ENCODE results near the gene MIGA2. TPM values are rescaled to one million over a fixed set of nuclear protein-coding genes. Genes with fewer than 3 reads are reported as not detected.
"Not testable (repeated sequence)": the region's sequence is repeated elsewhere in the genome, so short reads cannot be mapped to it uniquely, and the experiment has no call there.

MIGA2 gene
- polyA plus RNA-seq, 4 donors, result 21.3 to 127 (median 61.0) TPM

GRCh38 chr9:129002992-129003391 lies 33.4 kb upstream of the MIGA2 start:
- Histone ChIP-seq H3K27ac (ENCODE audit: low read depth in 1 of 3, low read length in 2 of 3) (no peak overlapping the region), H3K36me3 (ENCODE audit: control insufficient read depth in 3 of 3, insufficient read depth in 2 of 3, low read depth in 1 of 3, low read length in 3 of 3) (peaks cover 10 to 98% (median 20%) of the 10 kb centered on the region in 3 donors), H3K4me3 (ENCODE audit: low read depth in 1 of 3, low read length in 3 of 3) (no peak overlapping the region), H3K27me3 (ENCODE audit: control insufficient read depth in 3 of 3, insufficient read depth in 3 of 3, low read length in 3 of 3) (no peaks in the 10 kb centered on the region), H3K4me1 (ENCODE audit: control insufficient read depth in 3 of 3, insufficient read depth in 2 of 3, low read depth in 1 of 3, low read length in 2 of 3) (no peaks in the 10 kb centered on the region), H3K9me3 (ENCODE audit: control insufficient read depth in 2 of 2, insufficient read depth in 1 of 2, low read depth in 1 of 2, low read length in 1 of 2) (no peaks in the 10 kb centered on the region)
- FAIRE-seq (no peak), DNase-seq (no peak)
- 95 to 98% (median 97%) methylated on average over 9 of the region's 9 CpGs for WGBS, 3 donors

- not testable (repeated sequence) for H3K9me3 ChIP-seq (ENCODE audit: control insufficient read depth in 2 of 2, insufficient read depth in 1 of 2, low read depth in 1 of 2, low read length in 1 of 2); H3K27me3 ChIP-seq (ENCODE audit: control insufficient read depth in 3 of 3, insufficient read depth in 3 of 3, low read length in 3 of 3); H3K4me3 ChIP-seq (ENCODE audit: low read depth in 1 of 3, low read length in 3 of 3); H3K4me1 ChIP-seq (ENCODE audit: control insufficient read depth in 3 of 3, insufficient read depth in 2 of 3, low read depth in 1 of 3, low read length in 2 of 3); DNase-seq; H3K27ac ChIP-seq (ENCODE audit: low read depth in 1 of 3, low read length in 2 of 3); FAIRE-seq
- WGBS, 3 donors, result 93 to 97% (median 94%) methylated on average over 6 of the region's 6 CpGs
- H3K36me3 ChIP-seq (ENCODE audit: control insufficient read depth in 3 of 3, insufficient read depth in 2 of 3, low read depth in 1 of 3, low read length in 3 of 3), result peaks cover 8 to 98% (median 15%) of the 10 kb centered on the region in 3 donors
Measured at GRCh38 chr9:129004173-129004572, 32.3 kb upstream of the MIGA2 start.

- Histone ChIP-seq H3K27ac (ENCODE audit: low read depth in 1 of 3, low read length in 2 of 3) (no peak overlapping the region), H3K27me3 (ENCODE audit: control insufficient read depth in 3 of 3, insufficient read depth in 3 of 3, low read length in 3 of 3) (no peaks in the 10 kb centered on the region), H3K36me3 (ENCODE audit: control insufficient read depth in 3 of 3, insufficient read depth in 2 of 3, low read depth in 1 of 3, low read length in 3 of 3) (peaks cover 3 to 98% (median 12%) of the 10 kb centered on the region in 3 donors), H3K4me1 (ENCODE audit: control insufficient read depth in 3 of 3, insufficient read depth in 2 of 3, low read depth in 1 of 3, low read length in 2 of 3) (no peaks in the 10 kb centered on the region), H3K9me3 (ENCODE audit: control insufficient read depth in 2 of 2, insufficient read depth in 1 of 2, low read depth in 1 of 2, low read length in 1 of 2) (no peaks in the 10 kb centered on the region), H3K4me3 (ENCODE audit: low read depth in 1 of 3, low read length in 3 of 3) (no peak overlapping the region)
- 77 to 87% (median 78%) methylated on average over 10 of the region's 10 CpGs for WGBS, 3 donors
- DNase-seq (no peak), FAIRE-seq (no peak)
Measured at GRCh38 chr9:129005336-129005997, 31.0 kb upstream of the MIGA2 start.

- Histone ChIP-seq H3K27me3 (ENCODE audit: control insufficient read depth in 3 of 3, insufficient read depth in 3 of 3, low read length in 3 of 3) (no peaks in the 10 kb centered on the region), H3K4me3 (ENCODE audit: low read depth in 1 of 3, low read length in 3 of 3) (no peak overlapping the region), H3K9me3 (ENCODE audit: control insufficient read depth in 2 of 2, insufficient read depth in 1 of 2, low read depth in 1 of 2, low read length in 1 of 2) (no peaks in the 10 kb centered on the region), H3K4me1 (ENCODE audit: control insufficient read depth in 3 of 3, insufficient read depth in 2 of 3, low read depth in 1 of 3, low read length in 2 of 3) (no peaks in the 10 kb centered on the region), H3K27ac (ENCODE audit: low read depth in 1 of 3, low read length in 2 of 3) (no peak overlapping the region), H3K36me3 (ENCODE audit: control insufficient read depth in 3 of 3, insufficient read depth in 2 of 3, low read depth in 1 of 3, low read length in 3 of 3) (peaks cover 3 to 98% (median 15%) of the 10 kb centered on the region in 3 donors)
- 56 to 57% (median 56%) methylated on average over 20 to 21 of the region's 21 CpGs for WGBS, 3 donors
- DNase-seq (peak; percentile 70 to 77), FAIRE-seq (no peak)
Measured at GRCh38 chr9:129006328-129007034, 29.9 kb upstream of the MIGA2 start.

- FAIRE-seq (no peak), DNase-seq (no peak)
- WGBS, 3 donors, result 81 to 84% (median 83%) methylated on average over 14 of the region's 14 CpGs
- H3K4me1 ChIP-seq (ENCODE audit: control insufficient read depth in 3 of 3, insufficient read depth in 2 of 3, low read depth in 1 of 3, low read length in 2 of 3), result no peaks in the 10 kb centered on the region
- H3K27ac ChIP-seq (ENCODE audit: low read depth in 1 of 3, low read length in 2 of 3), result no peak overlapping the region
- no peak overlapping the region for H3K4me3 ChIP-seq (ENCODE audit: low read depth in 1 of 3, low read length in 3 of 3)
- no peaks in the 10 kb centered on the region for H3K27me3 ChIP-seq (ENCODE audit: control insufficient read depth in 3 of 3, insufficient read depth in 3 of 3, low read length in 3 of 3)
- peaks cover 9 to 98% (median 18%) of the 10 kb centered on the region in 3 donors for H3K36me3 ChIP-seq (ENCODE audit: control insufficient read depth in 3 of 3, insufficient read depth in 2 of 3, low read depth in 1 of 3, low read length in 3 of 3)
- H3K9me3 ChIP-seq (ENCODE audit: control insufficient read depth in 2 of 2, insufficient read depth in 1 of 2, low read depth in 1 of 2, low read length in 1 of 2), result no peaks in the 10 kb centered on the region
Measured at GRCh38 chr9:129007035-129007765, 29.2 kb upstream of the MIGA2 start.

GRCh38 chr9:129007766-129008468 lies 28.5 kb upstream of the MIGA2 start:
- peaks cover 7 to 98% (median 20%) of the 10 kb centered on the region in 3 donors for H3K36me3 ChIP-seq (ENCODE audit: control insufficient read depth in 3 of 3, insufficient read depth in 2 of 3, low read depth in 1 of 3, low read length in 3 of 3)
- H3K27me3 ChIP-seq (ENCODE audit: control insufficient read depth in 3 of 3, insufficient read depth in 3 of 3, low read length in 3 of 3), result no peaks in the 10 kb centered on the region
- FAIRE-seq (no peak), DNase-seq (no peak)
- H3K27ac ChIP-seq (ENCODE audit: low read depth in 1 of 3, low read length in 2 of 3), result no peak overlapping the region
- WGBS, 3 donors, result 82 to 87% (median 86%) methylated on average over 15 to 18 of the region's 18 CpGs
- H3K9me3 ChIP-seq (ENCODE audit: control insufficient read depth in 2 of 2, insufficient read depth in 1 of 2, low read depth in 1 of 2, low read length in 1 of 2), result no peaks in the 10 kb centered on the region
- no peaks in the 10 kb centered on the region for H3K4me1 ChIP-seq (ENCODE audit: control insufficient read depth in 3 of 3, insufficient read depth in 2 of 3, low read depth in 1 of 3, low read length in 2 of 3)
- H3K4me3 ChIP-seq (ENCODE audit: low read depth in 1 of 3, low read length in 3 of 3), result no peak overlapping the region

GRCh38 chr9:129008469-129008965 lies 27.9 kb upstream of the MIGA2 start:
- H3K27ac ChIP-seq (ENCODE audit: low read depth in 1 of 3, low read length in 2 of 3), result no peak overlapping the region
- no peak for DNase-seq
- no peak overlapping the region for H3K4me3 ChIP-seq (ENCODE audit: low read depth in 1 of 3, low read length in 3 of 3)
- peaks cover 6 to 98% (median 19%) of the 10 kb centered on the region in 3 donors for H3K36me3 ChIP-seq (ENCODE audit: control insufficient read depth in 3 of 3, insufficient read depth in 2 of 3, low read depth in 1 of 3, low read length in 3 of 3)
- WGBS, 3 donors, result 85 to 96% (median 90%) methylated on average over 5 to 6 of the region's 6 CpGs
- no peaks in the 10 kb centered on the region for H3K27me3 ChIP-seq (ENCODE audit: control insufficient read depth in 3 of 3, insufficient read depth in 3 of 3, low read length in 3 of 3)
- FAIRE-seq, result no peak
- no peaks in the 10 kb centered on the region for H3K4me1 ChIP-seq (ENCODE audit: control insufficient read depth in 3 of 3, insufficient read depth in 2 of 3, low read depth in 1 of 3, low read length in 2 of 3)
- H3K9me3 ChIP-seq (ENCODE audit: control insufficient read depth in 2 of 2, insufficient read depth in 1 of 2, low read depth in 1 of 2, low read length in 1 of 2), result no peaks in the 10 kb centered on the region

All from small intestine (tissue), 7 donors.